ENCODE data around the gene TRAPPC10. TPM values are rescaled to one million over a fixed set of nuclear protein-coding genes. Genes with fewer than 3 reads are reported as not detected.
"Not testable (repeated sequence)": the region's sequence is repeated elsewhere in the genome, so short reads cannot be mapped to it uniquely, and the experiment has no call there.

The TRAPPC10 gene
- total and polyA plus RNA-seq, 10 of the 15 experiments (the other 5 are each of a cell fraction or from before 2014, with no cell fraction given) = 1.1 to 39.6 (median 28.2) TPM

GRCh38 chr21:44145616-44146015, 133.5 kb downstream of the TRAPPC10 start:
- H3K27ac ChIP-seq (ENCODE audit: control insufficient read depth, insufficient read depth); POLR2A ChIA-PET; RAD21 ChIA-PET (ENCODE audit: unreplicated experiment); in situ Hi-C loops (cut with MboI); H3K4me1 ChIP-seq (ENCODE audit: control insufficient read depth, insufficient read depth, low read length); H2AFZ ChIP-seq (ENCODE audit: control insufficient read depth, low read depth, low read length); H3K4me2 ChIP-seq (ENCODE audit: control insufficient read depth, insufficient read depth); intact Hi-C loops (cut with micrococcal nuclease; ENCODE audit: unreplicated experiment); H3K4me3 ChIP-seq; SMC1A ChIA-PET (ENCODE audit: uncharacterized antibody, unreplicated experiment); H3K9ac ChIP-seq (ENCODE audit: control insufficient read depth, insufficient read depth, low read length); H3K79me2 ChIP-seq (ENCODE audit: control insufficient read depth, insufficient read depth, low read length); H3K27me3 ChIP-seq (replicated peaks in 1 of 2; ENCODE audit: control insufficient read depth in 2 of 2, insufficient read depth in 2 of 2, low read length in 1 of 2); H3K9me3 ChIP-seq (replicated peaks; ENCODE audit: control insufficient read depth, insufficient read depth, low read length); BruUV-seq (replicated peaks); H3K36me3 ChIP-seq (ENCODE audit: control insufficient read depth in 2 of 2, insufficient read depth in 2 of 2, low read length in 1 of 2); H4K20me1 ChIP-seq (ENCODE audit: control insufficient read depth, insufficient read depth); CTCF ChIA-PET; DNase-seq (ENCODE audit: low read depth, low spot score): not testable (repeated sequence)
- whole genome bisulfite sequencing (ENCODE audit: insufficient coverage, insufficient replicate concordance, low lambda C conversion rate, missing lambda C conversion rate) = no CpG with 5 or more reads among the region's 12 CpGs
- ATAC-seq (peak; percentile 30), FAIRE-seq (peak; percentile 44)

DNA sequence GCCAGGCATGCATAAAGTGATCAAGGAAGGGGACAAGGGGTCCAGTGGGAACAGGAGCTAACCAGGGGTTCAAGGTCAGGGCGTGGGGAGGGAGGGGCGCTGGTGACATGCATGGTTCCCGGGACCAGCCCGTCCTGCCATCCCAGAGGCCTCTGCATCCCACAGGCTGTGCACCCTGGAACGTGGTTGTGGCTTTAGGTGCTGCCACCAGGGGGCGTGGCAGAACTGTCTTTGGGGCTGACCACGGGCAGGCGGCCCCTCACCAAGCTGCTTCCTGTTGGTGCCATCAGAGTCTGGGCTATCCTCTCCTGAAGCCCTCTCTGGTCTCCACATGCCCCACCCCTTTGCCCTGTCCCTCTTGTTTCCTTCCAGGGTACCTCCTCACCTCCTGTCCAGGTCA, 135.0 kb downstream of the TRAPPC10 start:
- H3K4me3 ChIP-seq; H3K4me2 ChIP-seq (ENCODE audit: control insufficient read depth, insufficient read depth); H3K9ac ChIP-seq (ENCODE audit: control insufficient read depth, insufficient read depth, low read length); H3K79me2 ChIP-seq (ENCODE audit: control insufficient read depth, insufficient read depth, low read length); in situ Hi-C loops (cut with MboI); H3K27ac ChIP-seq (ENCODE audit: control insufficient read depth, insufficient read depth); H3K4me1 ChIP-seq (ENCODE audit: control insufficient read depth, insufficient read depth, low read length); SMC1A ChIA-PET (ENCODE audit: uncharacterized antibody, unreplicated experiment); BruUV-seq (replicated peaks); intact Hi-C loops (cut with micrococcal nuclease; ENCODE audit: unreplicated experiment); H4K20me1 ChIP-seq (ENCODE audit: control insufficient read depth, insufficient read depth); CTCF ChIA-PET; DNase-seq (ENCODE audit: low read depth, low spot score); H2AFZ ChIP-seq (ENCODE audit: control insufficient read depth, low read depth, low read length); H3K36me3 ChIP-seq (ENCODE audit: control insufficient read depth in 2 of 2, insufficient read depth in 2 of 2, low read length in 1 of 2); POLR2A ChIA-PET; RAD21 ChIA-PET (ENCODE audit: unreplicated experiment); H3K9me3 ChIP-seq (replicated peaks; ENCODE audit: control insufficient read depth, insufficient read depth, low read length); H3K27me3 ChIP-seq (replicated peaks in 1 of 2; ENCODE audit: control insufficient read depth in 2 of 2, insufficient read depth in 2 of 2, low read length in 1 of 2): not testable (repeated sequence)
- no CpG with 5 or more reads among the region's 8 CpGs for WGBS (ENCODE audit: insufficient coverage, insufficient replicate concordance, low lambda C conversion rate, missing lambda C conversion rate)
- FAIRE-seq = peak; percentile 57
- ATAC-seq = peak; percentile 53

- CTCF ChIA-PET; H2AFZ ChIP-seq (ENCODE audit: control insufficient read depth, low read depth, low read length); FAIRE-seq; H3K9me3 ChIP-seq (replicated peaks; ENCODE audit: control insufficient read depth, insufficient read depth, low read length); H3K27me3 ChIP-seq (replicated peaks in 1 of 2; ENCODE audit: control insufficient read depth in 2 of 2, insufficient read depth in 2 of 2, low read length in 1 of 2); intact Hi-C loops (cut with micrococcal nuclease; ENCODE audit: unreplicated experiment); SMC1A ChIA-PET (ENCODE audit: uncharacterized antibody, unreplicated experiment); ATAC-seq; H3K79me2 ChIP-seq (ENCODE audit: control insufficient read depth, insufficient read depth, low read length); H3K36me3 ChIP-seq (ENCODE audit: control insufficient read depth in 2 of 2, insufficient read depth in 2 of 2, low read length in 1 of 2); DNase-seq (ENCODE audit: low read depth, low spot score); in situ Hi-C loops (cut with MboI); H3K4me1 ChIP-seq (ENCODE audit: control insufficient read depth, insufficient read depth, low read length); H3K27ac ChIP-seq (ENCODE audit: control insufficient read depth, insufficient read depth); H3K9ac ChIP-seq (ENCODE audit: control insufficient read depth, insufficient read depth, low read length); RAD21 ChIA-PET (ENCODE audit: unreplicated experiment); H3K4me3 ChIP-seq; BruUV-seq (replicated peaks); POLR2A ChIA-PET; H4K20me1 ChIP-seq (ENCODE audit: control insufficient read depth, insufficient read depth); H3K4me2 ChIP-seq (ENCODE audit: control insufficient read depth, insufficient read depth): not testable (repeated sequence)
- no CpG with 5 or more reads among the region's 10 CpGs for WGBS (ENCODE audit: insufficient coverage, insufficient replicate concordance, low lambda C conversion rate, missing lambda C conversion rate)
These were observed 138.1 kb downstream of the TRAPPC10 start for GRCh38 chr21:44150255-44150654.

- SMC1A ChIA-PET (ENCODE audit: uncharacterized antibody, unreplicated experiment); H3K79me2 ChIP-seq (ENCODE audit: control insufficient read depth, insufficient read depth, low read length); RAD21 ChIA-PET (ENCODE audit: unreplicated experiment); H3K27me3 ChIP-seq (replicated peaks in 1 of 2; ENCODE audit: control insufficient read depth in 2 of 2, insufficient read depth in 2 of 2, low read length in 1 of 2); H4K20me1 ChIP-seq (ENCODE audit: control insufficient read depth, insufficient read depth); intact Hi-C loops (cut with micrococcal nuclease; ENCODE audit: unreplicated experiment); H3K4me3 ChIP-seq; FAIRE-seq; H3K4me1 ChIP-seq (ENCODE audit: control insufficient read depth, insufficient read depth, low read length); CTCF ChIA-PET; H2AFZ ChIP-seq (ENCODE audit: control insufficient read depth, low read depth, low read length); H3K4me2 ChIP-seq (ENCODE audit: control insufficient read depth, insufficient read depth); H3K36me3 ChIP-seq (ENCODE audit: control insufficient read depth in 2 of 2, insufficient read depth in 2 of 2, low read length in 1 of 2); POLR2A ChIA-PET; H3K9ac ChIP-seq (ENCODE audit: control insufficient read depth, insufficient read depth, low read length); H3K9me3 ChIP-seq (replicated peaks; ENCODE audit: control insufficient read depth, insufficient read depth, low read length); in situ Hi-C loops (cut with MboI); DNase-seq (ENCODE audit: low read depth, low spot score): not testable (repeated sequence)
- WGBS (ENCODE audit: insufficient coverage, insufficient replicate concordance, low lambda C conversion rate, missing lambda C conversion rate) = no CpG with 5 or more reads among the region's 21 CpGs
- BruUV-seq (replicated peaks) = TSS peak; percentile 95
- peak overlapping the region; percentile 52; the same call in 1 of the 2 replicates for H3K27ac ChIP-seq (ENCODE audit: control insufficient read depth, insufficient read depth)
- ATAC-seq = peak; percentile 51
These were observed 141.2 kb downstream of the TRAPPC10 start for GRCh38 chr21:44153214-44153888.

Data from GM12878 (cell line).